Mesothelial cell of epicardium (in vitro differentiated cells): ENCODE data around the gene SOX5. TPM values are rescaled to one million over a fixed set of nuclear protein-coding genes. Genes with fewer than 3 reads are reported as not detected.
"Not testable (repeated sequence)": the region's sequence is repeated elsewhere in the genome, so short reads cannot be mapped to it uniquely, and the experiment has no call there.

Experiments used
- DNase-seq, 2 experiments: peaks; one replicate each; pipeline ENCODE4 v3.0.0; 2021; ENCODE audit warnings: low spot score in 2 of 2; ENCODE audit not compliant: unreplicated experiment in 2 of 2
- H3K27ac Mint-ChIP-seq: 2 replicates; pipeline ENCODE4 v1.8.0; 2021; ENCODE audit warnings: mixed read lengths
- H3K27me3 Mint-ChIP-seq: 2 replicates; pipeline ENCODE4 v1.8.0; 2021; ENCODE audit warnings: low read depth, mixed read lengths
- H3K36me3 Mint-ChIP-seq: 2 replicates; pipeline ENCODE4 v1.8.0; 2021; ENCODE audit warnings: mixed read lengths
- H3K4me1 Mint-ChIP-seq: 2 replicates; pipeline ENCODE4 v1.8.0; 2021; ENCODE audit warnings: mixed read lengths
- H3K4me3 Mint-ChIP-seq: 2 replicates; pipeline ENCODE4 v1.8.0; 2021; ENCODE audit warnings: mild to moderate bottlenecking, moderate library complexity, mixed read lengths
- H3K9me3 Mint-ChIP-seq: 2 replicates; pipeline ENCODE4 v1.8.0; 2021; ENCODE audit warnings: mixed read lengths
- CTCF ChIP-seq: fragments of 200-600 bp; sonication (generic); IDR thresholded peaks from one replicate; pipeline ENCODE4 v1.5.0; 2021; ENCODE audit warnings: antibody characterized with exemption; ENCODE audit not compliant: unreplicated experiment
- total RNA-seq: library from RNA; stranded (reverse); gene quantifications from 3 replicates; pipeline ENCODE4 v1.2.1, GENCODE V29; 2021

Gene SOX5
- total RNA-seq, 1 donor from 2014 or later: 18.4 TPM

- no peak for TF ChIP-seq CTCF
- Mint-ChIP-seq H3K36me3 (no peaks in the 10 kb centered on the region), H3K9me3 (peaks cover 12% of the 10 kb centered on the region), H3K27ac (no peak overlapping the region), H3K4me1 (no peaks in the 10 kb centered on the region), H3K4me3 (no peak overlapping the region), H3K27me3 (no peaks in the 10 kb centered on the region)
- DNase-seq: no peak
These were observed 455.8 kb downstream of the SOX5 start for GRCh38 chr12:23493672-23494071.

GRCh38 chr12:23491029-23491428 is 458.4 kb downstream of the SOX5 start:
- H3K36me3 Mint-ChIP-seq, H3K4me1 Mint-ChIP-seq, H3K27ac Mint-ChIP-seq, DNase-seq, H3K4me3 Mint-ChIP-seq, H3K9me3 Mint-ChIP-seq, H3K27me3 Mint-ChIP-seq: not testable (repeated sequence)

GRCh38 chr12:23488130-23488529 is 461.3 kb downstream of the SOX5 start:
- Mint-ChIP-seq H3K4me3 (no peak overlapping the region), H3K9me3 (peaks cover 11% of the 10 kb centered on the region), H3K27me3 (no peaks in the 10 kb centered on the region), H3K4me1 (no peaks in the 10 kb centered on the region), H3K36me3 (no peaks in the 10 kb centered on the region), H3K27ac (no peak overlapping the region)
- no peak for TF ChIP-seq CTCF
- no peak for DNase-seq

GRCh38 chr12:23484238-23484637 is 465.2 kb downstream of the SOX5 start:
- no peaks in the 10 kb centered on the region for H3K27me3 Mint-ChIP-seq
- H3K27ac Mint-ChIP-seq: no peak overlapping the region
- no peaks in the 10 kb centered on the region for H3K4me1 Mint-ChIP-seq
- no peak for TF ChIP-seq CTCF
- peaks cover 32% of the 10 kb centered on the region for H3K9me3 Mint-ChIP-seq
- no peak for DNase-seq
- no peaks in the 10 kb centered on the region for H3K36me3 Mint-ChIP-seq
- H3K4me3 Mint-ChIP-seq: no peak overlapping the region

- DNase-seq: no peak
- Mint-ChIP-seq H3K9me3 (peaks cover 45% of the 10 kb centered on the region), H3K4me3 (no peak overlapping the region), H3K36me3 (no peaks in the 10 kb centered on the region), H3K27me3 (no peaks in the 10 kb centered on the region), H3K27ac (no peak overlapping the region), H3K4me1 (no peaks in the 10 kb centered on the region)
- TF ChIP-seq CTCF: no peak
These were observed 466.9 kb downstream of the SOX5 start for GRCh38 chr12:23482571-23482970.
